Right lobe of liver (tissue), 6 donors: ENCODE results near the gene SHOC1. TPM values are rescaled to one million over a fixed set of nuclear protein-coding genes. Genes with fewer than 3 reads are reported as not detected.
"Not testable (repeated sequence)": the region's sequence is repeated elsewhere in the genome, so short reads cannot be mapped to it uniquely, and the experiment has no call there.

Experiments
- ATAC-seq, 4 donors: fragments of 200-7000 bp; cut with Tn5 transposase; one replicate each; pipeline ENCODE4 v1.9.1; 2020; ENCODE audit warnings: mild to moderate bottlenecking in 4 of 4, moderate library complexity in 4 of 4
- DNase-seq, 3 donors: peaks; one replicate each; pipeline ENCODE4 v3.0.0-alpha.2; 2020
- H3K27ac ChIP-seq, 3 donors: fragments of 200-600 bp; one replicate each; pipeline ENCODE4 v1.8.0; 2022
- H3K27me3 ChIP-seq, 2 donors: fragments of 200-600 bp; one replicate each; pipeline ENCODE4 v1.8.0; 2022
- H3K36me3 ChIP-seq, 4 donors: fragments of 200-600 bp; sonication (generic) in 1 of 4; one replicate each; pipeline versions ENCODE4 v1.5.1 to v1.8.0; 2017 to 2022; ENCODE audit warnings: control low read depth in 1 of 4
- H3K4me1 ChIP-seq, 4 donors: fragments of 200-600 bp; sonication (generic) in 1 of 4; one replicate each; pipeline versions ENCODE4 v1.5.1 to v1.8.0; 2017 to 2022; ENCODE audit warnings: control low read depth in 1 of 4
- H3K4me3 ChIP-seq, 3 donors: fragments of 200-600 bp; one replicate each; pipeline ENCODE4 v1.8.0; 2022
- H3K9me3 ChIP-seq, 4 donors: fragments of 200-600 bp; sonication (generic) in 1 of 4; one replicate each; pipeline versions ENCODE4 v1.5.1 to v1.8.0; 2017 to 2022; ENCODE audit warnings: control low read depth in 1 of 4
- CTCF ChIP-seq, 4 donors: fragments of 200-600 bp in 3 of 4; fragments of 450-650 bp in 1 of 4; IDR thresholded peaks; one replicate each; pipeline versions ENCODE4 v1.5.1 to v1.8.0; 2016 to 2022; ENCODE audit warnings: antibody characterized with exemption in 4 of 4, mild to moderate bottlenecking in 2 of 4
- POLR2A ChIP-seq: fragments of 450-650 bp; IDR thresholded peaks from one replicate; pipeline ENCODE4 v1.6.1; 2017; ENCODE audit warnings: antibody characterized with exemption, mild to moderate bottlenecking
- WGBS: methylation state at CpG from one replicate; pipeline ENCODE4 v1.1.6; 2018; ENCODE audit warnings: low coverage, low lambda C conversion rate; ENCODE audit not compliant: insufficient coverage; ENCODE audit errors: missing lambda C conversion rate; 5-methylcytosine and 5-hydroxymethylcytosine counted together
- intact Hi-C, 2 donors: fragments of 100-400 bp; cut with DNase I; formaldehyde crosslinking; loops; one replicate each; pipeline versions ENCODE4 v1.11.2 to v1.14.1; 2022
- total RNA-seq, 6 experiments: library from RNA; depleted of rRNA in 2 of 6; stranded (reverse); fragments of >200 nt in 2 of 6; fragmentation: NEBNext Ultra II Directional in 3 of 6; extraction: Animal tissue kit (Norgen Biotek cat#: 25700) in 3 of 6; gene quantifications; one replicate each; pipeline versions ENCODE4 v1.1.0 to v1.2.4, GENCODE V29; 2016 to 2023
- donor health status: DM: no; HTN: yes; CAD: no.
- donor health status: DM: no; HTN: no; CAD: no.
- donor health status: DM: no; HTN: no; CAD: no.
- donor health status: DM: no; HTN: yes; CAD: no.
- donor health status: DM: no; HTN: yes; CAD: no.

Gene SHOC1
- total RNA-seq, 6 experiments from 2014 or later: not detected

DNA sequence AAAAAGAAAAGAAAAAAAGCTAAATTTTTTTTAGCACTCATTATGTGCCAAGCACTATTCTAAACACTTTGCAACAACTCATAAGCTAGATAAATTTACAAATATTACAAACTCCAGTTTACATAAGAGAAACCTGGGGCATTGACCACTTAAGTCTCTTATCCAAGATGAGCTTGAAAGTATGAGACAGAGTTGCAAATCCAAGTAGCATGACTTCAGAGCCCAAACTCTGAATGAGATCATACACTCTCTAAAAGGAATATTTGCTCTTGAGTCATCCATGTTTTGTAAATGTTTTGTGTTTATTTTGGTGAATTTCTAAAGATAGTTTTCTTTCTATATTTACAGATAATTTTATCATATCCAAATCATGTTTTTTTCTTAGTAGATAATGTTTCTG lies 4.0 kb upstream of the SHOC1 start:
- ATAC-seq (peak in 1 of 4 donors; percentile 62), DNase-seq (no peak)
- no peaks in the 10 kb centered on the region for H3K36me3 ChIP-seq
- H3K9me3 ChIP-seq: no peaks in the 10 kb centered on the region
- intact Hi-C loops: no loop called here
- H3K4me1 ChIP-seq: no peaks in the 10 kb centered on the region
- H3K27ac ChIP-seq: no peak overlapping the region
- no peak for TF ChIP-seq CTCF (IDR thresholded peaks at IDR 0.05)
- TF ChIP-seq POLR2A: no peak
- H3K4me3 ChIP-seq: no peak overlapping the region
- H3K27me3 ChIP-seq: no peaks in the 10 kb centered on the region

DNA sequence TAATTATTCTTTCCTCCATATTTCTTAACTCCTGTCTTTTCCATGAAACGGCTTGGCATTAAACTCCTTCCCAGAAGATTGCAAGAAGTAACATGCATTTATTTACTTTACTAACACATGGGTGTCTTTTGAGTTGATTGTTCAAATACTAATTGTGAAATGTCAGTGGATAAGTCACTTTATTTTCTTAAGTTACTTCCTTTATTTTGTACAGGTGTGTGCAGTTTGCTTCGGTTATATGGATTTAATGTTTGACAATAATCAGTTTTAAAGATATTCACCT lies 761 bp upstream of the SHOC1 start:
- Histone ChIP-seq H3K4me3 (no peak overlapping the region), H3K36me3 (no peaks in the 10 kb centered on the region), H3K4me1 (no peaks in the 10 kb centered on the region), H3K27ac (no peak overlapping the region), H3K9me3 (no peaks in the 10 kb centered on the region), H3K27me3 (no peaks in the 10 kb centered on the region)
- no peak for TF ChIP-seq CTCF (IDR thresholded peaks at IDR 0.05)
- TF ChIP-seq POLR2A: no peak
- no peak for DNase-seq
- intact Hi-C loops: no loop called here
- 79% methylated on average over 2 of the region's 2 CpGs for WGBS
- ATAC-seq: no peak

GRCh38 chr9:111791821-111792220 lies 2.9 kb downstream of the SHOC1 start:
- H3K27ac ChIP-seq, H3K27me3 ChIP-seq, H3K4me3 ChIP-seq, intact Hi-C loops, H3K9me3 ChIP-seq, H3K4me1 ChIP-seq, DNase-seq, ATAC-seq, H3K36me3 ChIP-seq: not testable (repeated sequence)
- 81% methylated on average over 1 of the region's 1 CpG for WGBS

- TF ChIP-seq CTCF (IDR thresholded peaks at IDR 0.05): no peak
- H3K27ac ChIP-seq: no peak overlapping the region
- DNase-seq: no peak
- H3K27me3 ChIP-seq: no peaks in the 10 kb centered on the region
- H3K4me1 ChIP-seq: no peaks in the 10 kb centered on the region
- intact Hi-C loops: no loop called here
- no peaks in the 10 kb centered on the region for H3K36me3 ChIP-seq
- H3K9me3 ChIP-seq: no peaks in the 10 kb centered on the region
- 87% methylated on average over 1 of the region's 1 CpG for WGBS
- no peak overlapping the region for H3K4me3 ChIP-seq
- no peak for ATAC-seq
Observed at GRCh38 chr9:111789881-111790280, 4.9 kb downstream of the SHOC1 start.

- Histone ChIP-seq H3K4me3 (no peak overlapping the region), H3K4me1 (no peaks in the 10 kb centered on the region), H3K9me3 (no peaks in the 10 kb centered on the region), H3K27me3 (no peaks in the 10 kb centered on the region), H3K27ac (no peak overlapping the region), H3K36me3 (no peaks in the 10 kb centered on the region)
- no peak for DNase-seq
- no peak for ATAC-seq
- TF ChIP-seq CTCF (IDR thresholded peaks at IDR 0.05) (no peak), POLR2A (no peak)
- 67% methylated on average over 1 of the region's 2 CpGs for WGBS
- intact Hi-C loops: no loop called here
Observed at GRCh38 chr9:111783857-111784256, 10.9 kb downstream of the SHOC1 start.
